GM21717 (cell line): ENCODE results near the gene SCUBE1.

ENCODE experiments used
- ATAC-seq: cut with Tn5 transposase; IDR thresholded peaks from one replicate; pipeline ENCODE4 v1.9.1; 2021; ENCODE audit warnings: mild to moderate bottlenecking, moderate library complexity; ENCODE audit not compliant: unreplicated experiment

The SCUBE1 gene

DNA sequence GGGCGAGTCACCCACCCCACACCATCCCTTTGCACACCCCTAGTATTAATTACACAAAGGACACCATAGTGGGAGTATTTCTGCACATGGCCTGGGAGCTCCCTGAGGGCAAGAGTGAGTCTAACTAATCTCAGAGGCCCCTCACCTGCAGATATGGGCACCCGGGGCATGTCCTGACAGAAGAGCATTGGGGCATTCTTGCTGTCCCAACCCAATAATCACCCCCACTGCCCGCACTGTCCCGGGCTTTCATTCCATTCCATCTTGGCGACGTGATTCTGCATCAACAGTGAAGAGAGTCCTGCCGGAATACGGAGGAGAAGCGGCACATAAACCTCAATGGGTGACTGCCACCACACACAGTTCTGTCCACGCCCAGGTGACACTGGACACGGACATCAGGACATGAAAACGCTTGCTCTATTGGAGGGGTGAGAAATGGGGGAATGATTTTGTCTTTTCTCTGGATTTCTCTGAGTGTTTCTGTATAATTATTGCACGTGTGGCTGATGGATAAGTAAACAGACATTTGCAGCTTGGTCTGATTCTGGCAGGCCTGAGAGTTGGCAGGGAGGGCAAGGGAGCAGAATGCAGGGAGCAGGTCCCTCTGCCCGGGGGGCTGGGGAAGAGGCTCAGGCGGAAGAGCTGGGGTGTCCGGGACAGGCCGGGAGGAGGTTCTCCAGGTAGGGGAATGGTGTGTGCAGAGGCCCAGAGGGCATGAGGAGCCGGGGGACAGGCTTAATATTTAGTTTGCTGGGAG lies 38.2 kb downstream of the SCUBE1 start:
- ATAC-seq = no peak

DNA sequence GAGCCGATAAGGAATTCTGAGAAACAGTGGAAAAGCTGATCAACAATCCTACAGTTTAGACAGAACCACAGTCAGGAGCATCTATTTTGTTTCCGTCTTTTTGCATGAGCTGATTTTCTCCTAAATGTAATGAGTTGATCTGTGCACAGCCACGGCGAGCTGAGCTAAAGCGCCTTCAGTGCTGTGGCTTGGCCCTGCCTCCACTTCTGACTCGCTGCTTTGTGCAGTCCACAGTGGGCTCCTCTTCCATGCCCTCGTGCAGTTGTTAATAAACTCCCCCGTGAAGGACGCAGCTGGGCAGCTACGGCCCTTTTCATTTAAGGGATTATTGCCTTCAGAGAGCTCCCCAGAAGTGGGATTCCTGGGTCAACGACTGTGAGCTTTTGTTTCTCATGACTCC lies 39.4 kb downstream of the SCUBE1 start:
- ATAC-seq = no peak

DNA sequence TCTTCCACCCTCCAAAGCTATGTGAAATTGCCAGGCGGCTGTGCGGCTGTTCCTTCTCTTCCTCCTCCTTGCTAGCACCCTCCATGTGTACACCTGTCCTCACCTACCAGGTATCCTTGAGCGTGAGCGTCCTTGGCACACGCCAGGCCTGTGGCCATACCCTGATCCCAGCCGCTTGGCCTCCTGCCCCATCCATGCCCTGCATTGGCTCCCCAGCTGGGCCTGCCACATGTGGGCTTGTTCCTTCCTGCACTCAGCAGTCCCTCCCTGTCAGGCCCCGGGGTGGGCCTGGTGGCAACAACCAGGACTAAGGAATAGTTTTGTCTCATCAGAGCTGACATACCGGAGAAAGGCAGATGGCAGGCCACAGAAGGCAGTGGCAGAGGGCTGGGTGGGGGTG lies 40.0 kb downstream of the SCUBE1 start:
- no peak for ATAC-seq

DNA sequence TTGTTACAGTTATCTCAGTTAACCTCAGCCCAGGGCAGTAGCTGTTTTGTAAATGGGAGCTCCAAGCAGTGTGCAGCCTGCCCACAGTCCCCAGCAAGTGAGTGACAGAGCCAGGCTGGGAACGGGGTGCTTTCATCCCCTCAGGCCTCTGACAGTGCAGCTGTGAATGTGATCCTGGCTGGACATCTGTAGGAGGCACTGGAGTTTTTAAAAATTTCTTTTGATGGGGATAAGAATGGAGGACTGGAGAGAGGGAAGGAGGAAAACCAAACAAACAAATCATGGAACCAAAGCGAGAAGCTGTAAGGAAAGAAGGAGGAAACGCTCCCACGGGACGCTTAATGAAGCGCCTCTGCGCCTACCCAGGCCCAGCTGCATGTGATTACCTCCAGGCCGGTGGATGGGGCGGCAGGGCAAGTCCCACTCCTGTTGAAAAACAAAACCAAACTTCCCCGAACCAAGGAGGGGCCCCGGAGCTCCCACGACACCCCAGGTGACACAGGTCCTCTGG lies 40.6 kb downstream of the SCUBE1 start:
- ATAC-seq = no peak

DNA sequence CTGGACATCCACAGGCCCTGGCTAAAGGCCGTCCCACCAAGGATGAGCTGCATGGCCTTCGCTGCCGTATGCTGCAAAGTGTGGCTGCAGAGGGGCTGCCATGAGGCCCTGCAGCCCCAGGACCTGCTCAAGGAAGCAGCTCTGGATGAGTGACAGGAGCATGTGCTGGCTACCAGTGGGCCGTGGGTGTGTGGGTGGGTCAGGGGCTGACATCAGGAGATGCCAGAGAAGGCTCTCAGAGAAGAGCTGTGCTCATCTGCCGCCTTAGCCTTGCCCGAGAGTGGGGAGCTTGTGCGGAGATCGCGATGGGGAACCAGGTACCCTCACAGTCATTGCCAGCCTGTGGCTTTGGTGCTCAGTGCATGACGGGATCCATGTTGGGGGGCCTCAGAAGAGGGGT lies 41.3 kb downstream of the SCUBE1 start:
- ATAC-seq = no peak

- no peak for ATAC-seq
These were observed 42.1 kb downstream of the SCUBE1 start for GRCh38 chr22:43300891-43301676.

GRCh38 chr22:43299736-43300135 lies 43.4 kb downstream of the SCUBE1 start:
- no peak for ATAC-seq

GRCh38 chr22:43298062-43298801 lies 44.9 kb downstream of the SCUBE1 start:
- no peak for ATAC-seq

DNA sequence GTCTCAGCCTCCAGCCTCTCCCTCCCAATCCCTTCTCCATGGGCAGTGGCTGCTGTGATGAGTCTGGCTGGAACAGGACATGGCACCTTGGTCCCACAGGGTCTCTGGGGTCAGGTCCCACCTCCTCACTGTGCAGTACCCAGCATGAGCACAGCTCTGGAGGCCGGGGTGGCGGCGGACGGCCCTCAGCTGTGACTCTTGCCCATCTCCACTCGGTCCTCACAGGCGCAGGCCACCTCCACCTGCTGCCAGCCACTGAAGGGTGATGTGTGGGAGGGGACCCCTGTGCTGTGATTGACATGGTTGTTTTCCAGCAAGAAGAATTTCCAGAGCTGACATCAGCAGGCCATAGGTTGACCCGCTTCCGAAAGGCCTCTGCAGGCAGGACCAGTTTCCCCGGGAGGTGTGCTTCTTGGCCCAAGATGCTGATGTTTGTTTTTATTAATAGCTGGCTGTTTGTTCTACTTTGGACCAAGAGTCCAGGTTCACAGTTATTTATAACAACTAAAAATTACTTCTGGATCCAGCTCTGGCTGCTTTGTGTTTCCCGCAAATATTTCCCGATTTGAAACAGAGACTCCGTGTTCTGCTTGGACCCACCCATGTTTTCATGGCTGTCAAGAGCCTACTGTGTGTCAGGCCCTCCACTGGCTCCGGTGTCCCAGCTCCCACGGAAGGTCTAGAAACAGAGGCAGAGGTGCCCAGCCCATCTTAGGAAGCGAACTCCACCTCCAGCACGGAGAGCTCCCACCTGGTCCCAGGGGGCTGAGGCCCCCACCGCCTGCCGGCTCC lies 45.7 kb downstream of the SCUBE1 start:
- ATAC-seq = no peak

GRCh38 chr22:43296276-43296902 lies 46.8 kb downstream of the SCUBE1 start:
- no peak for ATAC-seq

- no peak for ATAC-seq
These were observed 47.5 kb downstream of the SCUBE1 start for GRCh38 chr22:43295660-43296059.

DNA sequence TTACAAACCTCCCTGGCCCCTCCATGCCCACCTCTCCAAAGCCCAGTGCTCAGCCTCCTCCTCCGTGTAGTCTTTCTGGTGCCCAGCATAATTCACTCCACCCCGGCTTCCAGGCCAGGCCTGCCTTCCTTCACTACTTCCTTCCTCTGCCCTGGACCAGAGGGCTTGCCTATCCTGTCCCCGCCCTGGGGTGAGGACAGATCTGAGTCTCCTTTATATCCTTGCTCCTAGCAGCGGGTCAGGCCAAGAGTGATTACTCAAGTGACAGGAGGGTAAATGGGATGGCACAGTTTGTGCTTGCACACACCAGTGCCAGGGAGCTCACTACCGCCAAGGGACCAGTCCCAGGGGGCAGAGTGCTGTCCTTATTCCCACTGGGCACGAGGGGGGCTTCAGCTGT lies 48.0 kb downstream of the SCUBE1 start:
- no peak for ATAC-seq

DNA sequence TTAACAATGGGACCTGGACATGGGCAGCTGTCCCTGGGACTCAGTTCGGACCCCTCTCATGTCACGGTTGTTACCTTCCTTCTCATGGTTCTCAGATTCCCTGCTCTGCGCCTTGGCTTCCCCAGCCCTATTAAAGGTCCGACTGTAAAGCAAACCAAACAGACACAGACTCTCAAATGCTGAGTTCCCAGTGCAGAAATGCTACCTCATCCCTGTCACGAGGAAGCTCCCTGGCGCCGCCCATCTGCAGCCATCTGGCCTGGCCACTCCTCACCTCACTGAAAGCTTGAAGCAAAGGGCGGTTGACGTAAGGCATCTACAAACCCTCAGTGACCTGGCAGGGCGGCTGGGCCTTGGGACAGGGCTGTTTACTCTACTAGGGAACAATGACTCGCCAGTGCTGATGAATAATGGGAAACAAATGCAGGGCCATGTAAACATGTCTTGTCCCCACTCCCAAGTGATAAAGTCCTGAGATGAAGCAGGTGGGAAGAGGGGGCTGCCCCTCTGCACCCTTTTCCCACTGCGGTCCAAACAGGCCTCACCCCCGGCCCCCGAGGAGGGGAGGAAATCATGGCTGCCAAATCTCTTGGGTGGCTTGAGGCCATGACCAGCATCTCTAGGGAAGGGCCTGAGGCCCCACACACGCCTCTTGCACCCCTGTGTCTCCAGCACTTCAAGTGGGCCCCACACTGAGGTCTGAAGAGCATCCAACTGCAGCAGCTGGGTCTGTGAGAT lies 49.3 kb downstream of the SCUBE1 start:
- ATAC-seq = no peak

GRCh38 chr22:43293259-43293654 lies 49.9 kb downstream of the SCUBE1 start:
- ATAC-seq = no peak

DNA sequence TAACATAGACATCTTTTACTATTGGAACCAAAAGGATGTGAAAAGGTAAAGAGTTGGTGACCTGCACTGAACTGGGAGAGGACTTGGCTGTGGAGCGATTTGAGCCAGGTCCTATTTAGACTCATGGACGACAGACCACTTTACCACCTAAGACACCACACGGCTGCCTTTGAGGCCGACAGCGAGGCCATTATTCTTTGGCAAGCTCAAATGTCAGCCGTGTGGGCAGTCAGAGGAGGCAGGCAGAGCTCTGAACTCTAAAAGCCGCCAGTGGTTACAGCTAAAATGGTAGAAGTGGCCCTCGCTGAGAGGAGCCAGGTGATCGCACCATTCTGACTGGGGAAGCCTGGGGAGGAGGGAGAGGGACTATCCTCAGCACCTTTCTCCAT lies 50.5 kb downstream of the SCUBE1 start:
- ATAC-seq = no peak

- ATAC-seq = no peak
These were observed 51.8 kb downstream of the SCUBE1 start for GRCh38 chr22:43291381-43291780.

- ATAC-seq = no peak
These were observed 53.0 kb downstream of the SCUBE1 start for GRCh38 chr22:43289976-43290721.

DNA sequence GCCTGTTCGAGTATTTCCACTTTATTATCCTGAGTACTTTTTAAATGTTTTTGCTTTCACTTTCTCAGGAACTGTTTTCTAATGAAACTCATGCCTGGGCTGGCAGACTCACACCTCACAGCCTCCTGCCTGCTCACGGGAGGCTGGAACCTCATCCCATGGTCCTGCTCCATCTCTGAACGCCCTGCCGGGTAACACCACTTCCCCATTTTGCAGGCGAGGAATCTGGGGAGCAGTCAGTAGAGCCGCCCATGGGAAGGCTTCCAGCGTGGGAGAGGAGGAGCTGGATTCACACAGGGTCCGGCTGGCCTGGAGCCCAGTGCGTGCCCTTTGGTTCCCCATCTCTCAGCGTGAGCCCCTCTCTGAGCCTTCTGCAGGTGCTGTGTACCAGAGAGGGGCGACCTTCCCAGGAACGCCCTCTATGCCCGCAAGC lies 53.6 kb downstream of the SCUBE1 start:
- no peak for ATAC-seq
